ENCODE results near the gene DPP7. TPM values are rescaled to one million over a fixed set of nuclear protein-coding genes. Genes with fewer than 3 reads are reported as not detected.
A peak's percentile ranks its signal among the peaks of the same experiment; 100 is the strongest.

DPP7 gene
- total and polyA plus RNA-seq, 2 donors from 2014 or later, result 164 to 205 TPM

- Histone ChIP-seq H3K9me3 (ENCODE audit: control insufficient read depth in 2 of 3, insufficient read depth in 1 of 3, low read length in 3 of 3) (no peaks in the 10 kb centered on the region), H3K9ac (ENCODE audit: low read length in 3 of 3) (peak overlapping the region in 1 of 3 donors; percentile 56), H3K27me3 (ENCODE audit: control insufficient read depth, insufficient read depth, low read length) (no peaks in the 10 kb centered on the region), H3K36me3 (ENCODE audit: control insufficient read depth in 2 of 3, insufficient read depth in 3 of 3, low read length in 3 of 3) (no peaks in the 10 kb centered on the region), H3K4me1 (ENCODE audit: control insufficient read depth in 2 of 3, insufficient read depth in 2 of 3, low read depth in 1 of 3, low read length in 3 of 3) (peaks cover 0 to 10% (median 4%) of the 10 kb centered on the region in 3 donors), H3K27ac (ENCODE audit: low read depth in 2 of 2, low read length in 2 of 2) (peak overlapping the region; percentile 51 to 78), H3K4me3 (ENCODE audit: low read length in 3 of 3) (peak overlapping the region in 1 of 3 donors; percentile 31)
- TF ChIP-seq CTCF (IDR thresholded peaks at IDR 0.05; ENCODE audit: borderline replicate concordance, extremely low read depth, insufficient read depth), result no peak
- peak in 1 of 5 donors; percentile 69 for DNase-seq
- intact Hi-C loops (cut with DNase I), result no loop called here
- FAIRE-seq, result no peak
These were observed 43.3 kb downstream of the DPP7 start for GRCh38 chr9:137071282-137071681.

DNA sequence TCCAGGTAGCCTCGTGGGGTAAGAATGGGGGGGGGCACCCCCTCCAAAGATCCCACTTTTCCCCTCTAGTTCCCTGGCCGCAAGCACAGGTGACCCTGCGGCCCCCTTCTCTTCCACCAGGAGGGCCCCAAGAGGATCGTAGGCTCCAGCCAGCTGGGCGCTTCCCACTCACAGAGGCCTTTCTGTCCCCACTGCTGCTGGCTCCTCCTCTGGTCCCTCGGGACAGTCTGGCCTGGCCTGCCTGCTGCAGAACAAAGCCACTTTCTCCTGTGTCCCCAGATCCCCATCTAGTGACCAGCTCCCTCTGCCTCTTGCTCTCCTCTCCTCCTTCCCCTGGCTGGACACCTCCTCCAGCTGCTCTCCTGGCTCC lies 43.6 kb downstream of the DPP7 start:
- H3K27me3 ChIP-seq (ENCODE audit: control insufficient read depth, insufficient read depth, low read length), result no peaks in the 10 kb centered on the region
- H3K9ac ChIP-seq (ENCODE audit: low read length in 3 of 3), result peak overlapping the region in 2 of 3 donors; percentile 19 to 56

DNA sequence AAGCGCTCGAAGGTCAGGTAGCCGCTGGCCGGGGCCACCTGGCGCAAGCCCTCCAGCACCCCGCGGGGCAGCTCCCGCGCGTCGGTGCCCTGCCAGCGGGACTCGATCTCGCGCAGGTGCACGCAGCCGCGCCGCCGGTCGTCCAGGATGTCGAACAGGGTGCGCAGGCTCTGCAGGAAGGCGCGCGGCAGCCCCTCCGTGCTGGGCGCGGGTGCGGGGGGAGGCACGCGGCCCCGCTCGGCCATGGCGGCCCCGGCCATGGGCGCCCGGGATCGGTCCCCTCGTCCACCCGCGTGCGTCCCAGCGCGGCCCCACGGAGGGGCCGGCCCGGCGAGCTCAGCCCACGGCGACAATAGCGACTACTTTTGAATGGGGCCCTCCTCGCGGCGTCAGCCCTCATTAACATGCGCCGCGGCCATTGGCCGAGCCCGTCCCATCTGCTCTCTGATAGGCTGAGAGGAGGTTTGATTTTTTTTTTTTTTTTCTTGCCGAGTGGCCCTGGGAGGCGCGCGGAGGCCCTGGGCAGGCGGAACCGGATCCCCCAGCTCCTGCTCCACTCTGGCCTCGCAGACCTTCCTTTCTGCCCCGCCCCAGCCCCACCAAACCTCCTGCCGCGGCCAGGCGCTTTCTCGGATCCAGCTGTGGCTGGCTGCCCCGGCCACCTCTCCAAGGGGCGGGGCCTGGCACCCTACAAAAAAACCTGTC lies 44.2 kb downstream of the DPP7 start, which contains the start of gene SAPCD2:
SAPCD2 (minus strand) TSS at position 357 of the 705 bp plus-strand sequence; CDS start at position 260, 97 bp downstream.
- intact Hi-C loops (cut with DNase I), result no loop called here
- peak; percentile 15 for FAIRE-seq
- no peak for TF ChIP-seq CTCF (IDR thresholded peaks at IDR 0.05; ENCODE audit: borderline replicate concordance, extremely low read depth, insufficient read depth)
- Histone ChIP-seq H3K27me3 (ENCODE audit: control insufficient read depth, insufficient read depth, low read length) (no peaks in the 10 kb centered on the region), H3K9me3 (ENCODE audit: control insufficient read depth in 2 of 3, insufficient read depth in 1 of 3, low read length in 3 of 3) (no peaks in the 10 kb centered on the region), H3K27ac (ENCODE audit: low read depth in 2 of 2, low read length in 2 of 2) (peak within 1 kb of the TSS; percentile 51 to 78), H3K9ac (ENCODE audit: low read length in 3 of 3) (peak within 1 kb of the TSS in 2 of 3 donors; percentile 19 to 56), H3K36me3 (ENCODE audit: control insufficient read depth in 2 of 3, insufficient read depth in 3 of 3, low read length in 3 of 3) (no peaks in the 10 kb centered on the region), H3K4me1 (ENCODE audit: control insufficient read depth in 2 of 3, insufficient read depth in 2 of 3, low read depth in 1 of 3, low read length in 3 of 3) (peaks cover 0 to 10% (median 4%) of the 10 kb centered on the region in 3 donors), H3K4me3 (ENCODE audit: low read length in 3 of 3) (peak within 1 kb of the TSS in 1 of 3 donors; percentile 31)
- peak; percentile 91 to 96 (median 94) for DNase-seq

More for the DNA sequence above, 43.6 kb downstream of the DPP7 start:
- Histone ChIP-seq H3K4me3 (ENCODE audit: low read length in 3 of 3) (peak overlapping the region in 1 of 3 donors; percentile 31), H3K9me3 (ENCODE audit: control insufficient read depth in 2 of 3, insufficient read depth in 1 of 3, low read length in 3 of 3) (no peaks in the 10 kb centered on the region), H3K36me3 (ENCODE audit: control insufficient read depth in 2 of 3, insufficient read depth in 3 of 3, low read length in 3 of 3) (no peaks in the 10 kb centered on the region), H3K27ac (ENCODE audit: low read depth in 2 of 2, low read length in 2 of 2) (peak overlapping the region; percentile 51 to 78), H3K4me1 (ENCODE audit: control insufficient read depth in 2 of 3, insufficient read depth in 2 of 3, low read depth in 1 of 3, low read length in 3 of 3) (peaks cover 0 to 10% (median 4%) of the 10 kb centered on the region in 3 donors)
- FAIRE-seq (no peak), DNase-seq (peak in 1 of 5 donors; percentile 92)
- TF ChIP-seq CTCF (IDR thresholded peaks at IDR 0.05; ENCODE audit: borderline replicate concordance, extremely low read depth, insufficient read depth), result no peak
- intact Hi-C loops (cut with DNase I), result no loop called here
